GM21390 (cell line): ENCODE data around the gene POPDC3.
A peak's percentile ranks its signal among the peaks of the same experiment; 100 is the strongest.
"Not testable (repeated sequence)": the region's sequence is repeated elsewhere in the genome, so short reads cannot be mapped to it uniquely, and the experiment has no call there.

Experiments
- ATAC-seq: cut with Tn5 transposase; IDR thresholded peaks from one replicate; pipeline ENCODE4 v1.9.1; 2021; ENCODE audit not compliant: unreplicated experiment

Gene POPDC3, protein sequence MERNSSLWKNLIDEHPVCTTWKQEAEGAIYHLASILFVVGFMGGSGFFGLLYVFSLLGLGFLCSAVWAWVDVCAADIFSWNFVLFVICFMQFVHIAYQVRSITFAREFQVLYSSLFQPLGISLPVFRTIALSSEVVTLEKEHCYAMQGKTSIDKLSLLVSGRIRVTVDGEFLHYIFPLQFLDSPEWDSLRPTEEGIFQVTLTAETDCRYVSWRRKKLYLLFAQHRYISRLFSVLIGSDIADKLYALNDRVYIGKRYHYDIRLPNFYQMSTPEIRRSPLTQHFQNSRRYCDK

DNA sequence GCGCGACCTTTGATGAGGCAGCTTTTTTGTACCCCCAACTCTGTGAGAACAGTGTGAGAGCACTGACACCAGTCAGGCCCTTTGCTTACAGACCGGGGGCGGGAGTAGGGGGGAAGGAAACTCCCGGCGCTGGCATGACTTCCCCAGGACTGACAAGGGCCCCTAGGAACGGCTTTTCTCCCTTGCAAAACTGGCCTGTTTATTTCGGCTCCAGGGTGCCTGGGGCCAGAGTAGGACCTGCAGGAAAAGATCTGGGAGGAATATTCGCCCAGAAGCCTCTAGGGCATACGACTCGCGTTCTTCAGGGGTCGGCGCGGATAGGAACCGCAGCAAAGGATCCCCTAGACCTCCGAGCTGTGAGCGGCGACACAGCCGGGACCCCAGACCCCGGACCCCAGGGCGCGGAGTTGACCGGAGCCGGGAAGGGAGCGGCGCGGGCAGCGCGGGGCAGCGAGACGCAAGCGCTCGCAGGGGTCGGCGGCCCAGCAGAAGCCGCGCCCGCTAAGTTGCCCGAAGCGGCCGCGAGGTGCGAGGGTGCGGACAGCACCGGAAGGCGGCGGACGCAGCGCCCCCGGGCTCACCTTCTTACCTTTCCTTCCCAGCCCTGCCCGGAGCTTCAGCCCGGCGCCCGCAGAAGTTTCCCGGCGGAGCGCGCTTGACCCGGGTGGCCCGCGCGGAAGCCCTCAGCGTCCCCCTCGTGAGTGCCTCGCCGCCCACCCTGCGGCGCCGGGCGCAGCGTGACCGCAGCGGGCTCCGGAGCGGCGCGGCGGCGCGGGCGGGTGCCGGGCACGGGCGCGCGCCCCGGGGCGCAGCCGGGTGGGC is at the start of gene POPDC3:
POPDC3 (minus strand) TSS at position 771 of the 822 bp plus-strand sequence. CDS start 18,105 bp downstream, outside the sequence.
- no peak for ATAC-seq

DNA sequence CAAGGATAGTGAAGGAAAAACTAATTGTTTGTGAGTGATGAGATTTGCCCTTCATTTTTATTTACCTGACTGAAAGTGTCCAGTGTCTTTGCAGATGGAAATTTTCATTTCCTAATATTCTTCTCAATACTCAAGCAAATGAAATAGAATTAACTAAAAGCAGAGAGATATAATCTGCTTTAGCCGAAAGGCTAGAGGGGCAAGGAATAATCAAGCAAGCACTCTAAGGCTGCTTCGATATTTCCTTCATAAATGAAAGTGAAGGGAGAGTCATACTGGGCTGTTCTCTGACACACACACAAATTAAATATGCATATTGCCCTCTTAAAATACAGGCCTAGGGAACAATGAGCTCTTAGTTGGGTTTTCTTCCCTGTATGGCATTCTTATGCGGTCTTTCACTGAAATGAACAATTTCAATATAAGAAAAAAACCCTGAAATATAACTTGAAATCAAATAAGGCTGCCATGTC is 47.5 kb upstream of the POPDC3 start:
- no peak for ATAC-seq

DNA sequence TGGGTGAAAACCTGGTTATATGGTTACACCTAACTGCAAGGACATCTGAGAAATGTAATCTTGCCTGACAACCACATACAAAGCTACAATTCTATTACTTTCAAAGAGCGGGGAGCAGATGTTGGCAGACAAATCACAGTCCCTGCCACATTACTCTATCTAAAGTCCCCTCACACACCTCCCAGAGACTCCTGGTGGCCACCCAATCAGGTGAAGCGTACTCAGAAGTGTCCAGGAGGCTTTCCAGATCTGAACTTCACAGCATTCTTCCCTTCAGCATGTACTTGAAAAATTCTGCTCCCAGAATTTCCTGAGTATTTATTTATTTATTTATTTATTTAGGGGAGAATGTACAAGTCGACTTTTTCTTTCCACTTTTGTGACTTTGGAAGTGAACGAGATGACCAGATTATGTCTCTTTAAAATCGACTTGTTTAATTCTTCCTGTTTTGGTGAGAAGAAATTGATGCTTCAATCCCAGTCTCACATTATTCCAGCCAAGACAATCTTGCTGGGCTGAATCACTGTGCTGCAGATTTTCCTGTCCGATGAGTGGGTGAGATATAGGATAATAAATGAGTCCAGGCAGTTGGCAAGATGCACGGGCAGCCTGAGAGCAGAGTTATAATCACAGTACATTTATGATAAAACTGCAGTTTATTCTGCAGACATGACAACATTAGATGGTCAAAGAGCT is 46.9 kb upstream of the POPDC3 start:
- no peak for ATAC-seq

DNA sequence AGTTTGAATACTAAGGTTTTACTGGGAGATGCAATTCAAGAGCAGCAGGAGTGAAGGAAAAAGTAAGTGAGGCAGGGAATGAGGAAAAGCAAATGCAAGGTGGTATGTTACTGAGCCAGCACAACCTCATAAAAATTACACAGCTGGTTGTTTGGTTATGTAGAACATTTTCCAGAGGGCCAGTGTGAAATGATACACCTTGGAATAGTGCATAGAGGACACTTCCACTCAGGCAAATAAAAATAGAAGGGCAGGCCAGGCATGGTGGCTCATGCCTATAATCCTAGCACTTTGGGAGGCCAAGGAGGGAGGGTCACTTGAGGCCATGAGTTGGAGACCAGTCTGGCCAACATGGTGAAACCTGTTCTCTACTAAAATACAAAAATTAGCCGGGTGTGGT is 43.4 kb upstream of the POPDC3 start:
- ATAC-seq: no peak

DNA sequence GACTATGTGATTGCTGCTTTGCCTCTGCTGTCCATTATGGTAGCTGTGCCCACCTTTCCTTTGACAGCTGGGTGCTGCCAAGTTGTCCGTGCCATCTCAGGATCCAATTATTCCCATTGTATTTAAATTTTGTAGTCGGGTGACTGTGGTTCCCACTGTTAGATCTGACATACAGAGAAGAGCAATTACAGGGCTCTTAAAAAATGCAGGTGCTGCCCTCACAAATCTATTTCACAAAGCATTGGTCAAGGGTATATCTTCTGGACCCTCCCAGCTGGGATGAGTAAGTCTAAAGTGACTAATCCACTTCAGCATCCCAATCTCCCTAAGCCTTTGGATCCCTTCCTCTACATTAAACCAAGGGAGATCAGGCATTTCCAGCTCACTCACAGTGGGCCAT is 41.4 kb upstream of the POPDC3 start:
- not testable (repeated sequence) for ATAC-seq

DNA sequence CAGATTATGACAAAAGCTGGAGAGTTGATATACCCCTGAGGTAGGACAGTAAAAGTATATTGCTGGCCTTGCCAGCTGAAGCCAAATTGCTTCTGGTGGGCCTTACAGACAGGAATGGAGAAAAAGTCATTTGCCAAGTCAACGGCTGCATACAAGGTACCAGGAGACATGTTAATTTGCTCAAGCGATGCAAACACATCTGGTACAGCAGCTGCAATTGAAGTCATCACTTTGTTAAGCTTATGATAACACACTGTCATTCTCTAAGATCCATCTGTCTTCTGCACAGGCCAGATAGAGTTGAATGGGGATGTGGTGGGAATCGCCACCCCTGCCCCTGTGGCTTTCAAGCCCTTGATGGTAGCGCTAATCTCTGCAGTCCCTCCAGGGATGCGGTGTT is 40.4 kb upstream of the POPDC3 start:
- ATAC-seq: no peak

DNA sequence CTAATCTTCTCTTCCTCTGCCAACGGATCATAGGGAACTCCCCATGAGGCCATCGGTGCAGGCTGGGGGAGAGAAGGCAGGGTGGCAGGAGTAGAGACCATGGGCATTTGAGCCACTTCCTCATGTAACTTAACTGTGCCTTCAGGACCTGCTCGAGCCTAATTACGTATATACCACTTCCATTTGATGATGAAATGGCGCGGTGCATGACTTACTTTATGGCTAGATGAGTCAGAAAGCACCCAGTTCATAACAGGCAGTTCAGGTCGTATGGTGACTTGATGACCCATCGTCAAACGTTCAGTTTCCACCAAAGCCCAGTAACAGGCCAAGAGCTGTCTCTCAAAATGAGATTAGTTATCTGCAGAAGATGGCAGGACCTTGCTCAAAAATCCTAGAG is 39.4 kb upstream of the POPDC3 start:
- ATAC-seq: not testable (repeated sequence)

DNA sequence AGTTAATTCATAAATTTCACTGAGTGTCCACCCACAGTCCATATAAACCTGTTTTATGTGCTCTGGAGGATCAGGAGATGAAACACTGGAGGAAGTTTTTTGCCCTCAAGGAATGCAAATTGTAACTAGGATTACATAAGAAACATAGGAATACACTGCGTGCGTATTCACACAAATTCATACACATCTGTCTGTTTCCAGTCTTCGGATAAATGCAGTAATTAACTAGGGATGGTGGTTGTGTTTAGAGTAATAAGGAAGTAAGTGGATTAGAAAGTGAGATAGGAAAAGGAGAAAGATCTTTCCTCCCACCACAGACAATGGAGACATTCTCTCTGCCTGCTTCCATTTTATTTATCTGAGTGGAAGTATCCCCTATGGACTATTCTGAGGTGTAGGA is 35.7 kb upstream of the POPDC3 start:
- no peak for ATAC-seq

DNA sequence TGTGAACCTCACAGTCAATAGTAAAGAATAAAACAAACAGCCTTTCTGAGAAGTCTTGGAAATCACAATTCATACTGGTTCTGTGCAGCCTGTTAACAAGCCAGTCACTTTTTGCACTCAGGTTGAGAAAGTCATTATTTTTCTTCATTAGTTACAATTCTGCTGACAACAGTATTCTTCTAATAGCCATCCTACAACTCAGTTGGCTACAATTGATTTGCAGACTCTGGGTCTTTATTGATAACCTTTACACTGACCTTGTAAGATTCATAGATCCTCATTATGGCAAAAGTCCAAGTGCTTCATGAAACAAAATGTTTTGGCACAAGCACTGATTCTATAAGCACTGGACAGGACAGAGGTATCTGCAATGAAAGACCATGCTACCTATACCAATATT is 34.9 kb upstream of the POPDC3 start:
- no peak for ATAC-seq

DNA sequence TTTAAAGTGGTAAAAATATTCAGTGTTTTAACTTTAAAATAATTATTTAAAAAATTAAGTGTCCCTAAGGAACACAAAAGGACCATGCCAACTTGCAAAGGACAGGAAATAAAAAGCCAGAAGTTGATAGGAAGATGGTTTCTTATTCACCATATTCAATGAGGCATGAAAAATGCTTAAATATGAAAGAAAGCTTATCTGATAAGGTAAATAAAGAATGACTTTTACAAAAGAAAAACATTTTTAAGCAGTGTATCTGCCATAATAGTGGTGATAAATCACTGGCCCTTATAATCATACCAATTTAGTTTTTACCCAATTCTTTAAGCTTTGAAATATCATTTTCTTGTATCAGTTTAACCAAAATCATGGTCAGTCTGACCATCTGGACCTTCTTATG is 33.5 kb upstream of the POPDC3 start:
- ATAC-seq: no peak

DNA sequence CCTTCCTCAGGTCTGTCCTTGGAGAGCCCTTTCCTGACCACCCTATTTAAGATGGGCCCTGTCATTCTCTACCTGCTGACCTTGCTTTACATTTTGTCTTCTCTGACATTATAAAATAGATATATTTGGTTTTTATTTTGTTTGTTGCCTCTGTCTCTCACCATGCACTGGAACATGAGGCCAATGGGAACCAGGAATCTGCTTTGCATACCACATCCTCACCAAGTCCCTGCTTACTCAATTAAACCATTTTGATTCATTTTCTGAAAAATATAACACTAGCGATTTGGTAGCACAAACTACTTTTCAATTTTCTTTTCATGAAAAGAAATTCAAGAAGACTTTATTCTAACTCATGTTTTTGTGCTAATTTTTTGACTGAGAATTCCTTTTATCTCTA is 32.8 kb upstream of the POPDC3 start:
- ATAC-seq: peak; percentile 74

DNA sequence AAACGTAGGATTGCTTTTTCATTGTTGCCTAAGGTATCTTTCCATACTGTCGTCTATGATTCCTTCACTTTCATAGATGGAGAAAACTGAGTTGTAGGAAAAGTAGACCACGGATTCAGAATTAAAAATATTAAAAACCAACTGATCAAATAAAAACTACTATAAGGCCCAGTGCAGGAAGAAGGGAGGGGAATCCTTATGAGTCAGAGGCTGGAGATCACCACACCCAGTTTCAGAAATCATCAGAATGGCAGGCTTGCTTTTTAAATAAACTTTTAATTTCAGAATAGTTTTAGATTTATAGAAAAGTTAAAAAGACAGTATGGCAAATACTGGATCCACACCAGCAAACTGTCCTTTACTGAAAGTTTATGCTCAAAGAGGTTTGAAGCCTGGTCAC is 32.0 kb upstream of the POPDC3 start:
- ATAC-seq: no peak

DNA sequence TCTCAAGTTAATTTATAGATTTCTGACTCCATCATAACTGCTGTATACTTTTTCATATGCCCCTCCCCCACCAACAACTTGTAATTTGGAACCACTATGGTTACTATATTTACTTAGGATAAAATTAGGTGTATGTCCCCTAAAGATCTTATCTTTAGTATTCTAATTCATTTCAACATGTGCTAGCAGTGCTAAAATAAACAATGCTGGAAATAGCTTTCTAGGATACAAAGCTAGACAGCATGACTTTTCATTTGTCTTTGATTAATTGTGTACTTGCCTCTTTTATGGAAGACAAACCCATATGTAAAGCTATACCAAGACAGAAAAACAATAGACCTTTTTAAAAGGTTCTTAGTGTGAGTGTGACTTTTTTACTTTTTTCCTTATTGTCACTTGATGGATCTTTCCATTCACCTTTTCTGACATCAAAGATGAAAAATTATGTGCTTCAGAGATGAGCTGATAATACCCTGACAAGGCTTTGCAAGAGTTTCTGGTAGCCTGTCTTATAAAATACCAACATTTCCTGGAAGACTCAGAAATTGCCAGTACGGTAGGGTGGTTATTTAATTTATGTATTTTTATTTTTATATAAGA is 31.2 kb upstream of the POPDC3 start:
- ATAC-seq: no peak

DNA sequence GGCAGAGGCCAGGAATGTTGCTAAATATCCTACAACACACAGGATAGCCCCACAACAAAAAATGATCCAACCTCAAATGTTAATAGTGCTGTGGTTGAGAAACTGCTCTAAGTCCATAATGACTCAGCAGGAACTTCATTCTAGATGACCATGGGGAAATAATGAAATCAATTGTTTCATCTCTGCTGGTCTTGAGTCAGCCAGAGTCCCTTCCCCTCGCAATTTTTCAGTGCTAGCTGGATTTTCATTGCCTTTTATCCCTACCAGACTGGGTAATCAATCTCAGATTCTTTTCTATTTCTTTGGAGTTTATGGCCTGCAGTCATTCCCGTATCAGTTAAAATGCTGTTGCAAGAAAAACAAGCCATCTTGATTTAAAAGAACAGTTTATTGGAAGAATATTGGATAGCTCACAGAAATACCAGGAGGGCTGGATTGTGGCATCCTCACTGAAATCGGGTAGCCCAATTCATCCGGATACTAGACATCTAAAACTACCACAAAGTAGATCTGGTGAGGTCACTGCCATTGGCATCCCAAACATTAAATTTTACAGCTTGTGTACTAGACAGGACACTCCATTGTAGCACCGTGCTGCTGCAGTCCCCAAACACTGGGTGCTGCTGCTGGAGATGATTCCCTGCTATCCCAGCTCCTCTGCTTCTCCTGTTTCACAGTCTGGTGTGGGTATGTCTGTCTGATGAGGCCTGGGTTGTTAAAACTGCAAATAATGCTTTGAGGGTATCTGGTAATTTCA is 30.3 kb upstream of the POPDC3 start:
- no peak for ATAC-seq

DNA sequence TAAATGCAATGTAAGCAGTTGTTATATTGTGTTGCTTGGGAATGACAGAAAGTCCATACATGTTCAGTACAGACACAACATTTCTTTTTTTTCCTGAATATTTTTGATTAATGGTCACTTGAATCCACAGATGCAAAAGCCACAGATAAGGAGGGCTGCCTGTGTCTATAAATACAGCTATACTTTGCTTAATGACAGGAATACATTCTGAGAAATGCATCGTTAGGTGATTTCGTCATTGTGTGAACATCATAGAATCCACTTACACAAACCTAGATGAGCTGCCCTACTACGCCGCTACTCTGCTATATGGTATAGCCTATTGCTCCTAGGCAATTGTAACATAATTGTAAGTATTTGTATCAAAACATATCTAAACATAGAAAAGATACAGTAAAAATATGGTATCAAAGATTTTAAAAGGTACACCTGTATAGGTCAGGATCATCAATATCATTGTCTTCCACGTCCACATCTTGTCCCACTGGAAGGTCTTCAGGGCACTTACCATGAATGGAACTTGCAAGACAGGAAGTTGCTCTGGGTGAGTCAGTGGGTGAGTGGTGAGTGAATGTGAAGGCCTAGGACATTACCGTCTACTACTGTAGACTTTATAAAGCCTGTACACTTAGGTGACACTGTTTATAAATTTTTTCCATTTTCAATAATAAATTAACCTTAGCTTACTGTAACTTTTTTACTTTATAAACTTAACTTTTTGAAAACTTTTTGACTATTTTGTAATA is 27.9 kb upstream of the POPDC3 start:
- ATAC-seq: no peak

DNA sequence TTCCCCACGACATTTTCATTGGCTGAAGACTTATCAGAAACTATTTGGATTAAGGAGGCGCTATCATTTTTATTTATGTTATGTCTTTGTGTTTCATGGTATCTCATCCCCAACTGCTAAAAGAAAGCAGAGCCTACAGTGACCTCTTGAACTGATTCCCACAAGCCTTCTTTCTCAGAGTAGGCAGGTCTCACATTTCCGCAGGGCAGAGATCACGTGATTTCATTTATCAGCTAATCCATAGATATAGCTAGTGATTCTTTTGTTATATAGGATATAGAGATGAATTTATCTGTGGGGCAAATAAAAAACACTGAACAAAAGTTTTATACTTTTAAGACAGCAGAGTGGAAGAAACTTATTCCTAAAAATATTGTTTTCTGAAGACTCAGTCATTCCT is 25.0 kb upstream of the POPDC3 start:
- no peak for ATAC-seq

DNA sequence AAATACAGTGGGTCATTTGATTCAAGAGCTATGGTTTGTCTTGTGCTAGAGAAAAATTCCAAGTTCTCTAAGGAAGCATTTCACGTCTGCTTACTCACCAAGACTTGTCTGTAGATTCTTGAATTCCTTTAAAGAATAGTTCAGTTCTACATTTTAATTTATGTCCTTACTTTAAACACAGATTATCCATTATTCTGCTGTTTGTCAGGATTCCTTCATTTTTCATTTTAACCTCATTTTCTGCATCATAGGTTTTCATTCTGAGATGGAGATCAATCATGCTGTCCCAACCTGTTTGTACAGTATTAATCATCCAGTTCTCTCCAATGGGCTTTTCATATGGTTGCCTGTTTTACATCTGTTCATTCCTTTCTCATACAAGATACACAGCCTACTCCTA is 24.5 kb upstream of the POPDC3 start:
- no peak for ATAC-seq

DNA sequence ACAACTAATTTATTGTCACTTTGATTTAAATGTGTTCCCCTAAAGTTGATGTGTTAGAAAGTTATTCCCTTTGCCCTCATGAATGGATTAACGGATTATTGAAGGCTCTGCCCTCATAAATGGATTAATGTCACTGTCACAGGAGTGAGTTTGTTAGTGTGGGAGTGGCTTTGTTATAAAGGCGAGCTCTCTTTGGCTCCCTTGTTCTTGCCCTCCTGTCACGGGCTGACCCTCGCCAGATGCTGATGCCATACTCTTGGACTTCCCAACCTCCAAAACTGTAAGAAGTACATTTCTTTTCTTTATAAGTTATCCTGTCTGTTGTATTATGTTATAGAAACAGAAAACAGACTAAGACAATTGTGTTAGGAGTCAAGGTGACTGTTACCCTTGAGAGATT is 22.7 kb upstream of the POPDC3 start:
- ATAC-seq: no peak

DNA sequence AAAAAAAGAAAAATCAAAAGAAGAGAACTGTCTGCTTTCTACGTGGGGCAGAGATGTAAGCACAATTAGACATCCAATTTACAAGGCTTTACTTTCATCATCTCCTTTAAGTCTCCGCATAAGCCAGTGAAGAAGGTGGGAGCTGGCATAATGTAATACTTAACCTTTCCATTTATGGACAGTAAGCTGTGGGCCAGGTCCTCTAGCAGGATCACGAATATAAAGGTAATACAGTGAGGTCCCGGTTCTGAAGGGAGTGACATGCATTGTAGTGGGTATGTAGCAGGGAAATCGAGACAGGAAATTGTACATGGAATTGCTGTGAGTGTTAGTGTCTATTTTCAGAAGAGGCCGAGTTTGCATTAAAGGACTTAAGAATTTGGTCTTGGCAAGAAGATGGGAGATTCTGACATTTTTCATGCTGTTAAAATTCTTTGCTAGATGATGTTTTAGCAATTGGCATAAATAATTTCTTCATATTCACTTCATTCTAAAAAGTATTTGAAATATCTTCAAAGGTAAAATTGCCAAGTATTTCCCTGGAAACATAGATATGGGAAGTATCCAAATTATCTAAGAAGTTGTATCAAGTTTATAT is 20.4 kb upstream of the POPDC3 start:
- no peak for ATAC-seq

DNA sequence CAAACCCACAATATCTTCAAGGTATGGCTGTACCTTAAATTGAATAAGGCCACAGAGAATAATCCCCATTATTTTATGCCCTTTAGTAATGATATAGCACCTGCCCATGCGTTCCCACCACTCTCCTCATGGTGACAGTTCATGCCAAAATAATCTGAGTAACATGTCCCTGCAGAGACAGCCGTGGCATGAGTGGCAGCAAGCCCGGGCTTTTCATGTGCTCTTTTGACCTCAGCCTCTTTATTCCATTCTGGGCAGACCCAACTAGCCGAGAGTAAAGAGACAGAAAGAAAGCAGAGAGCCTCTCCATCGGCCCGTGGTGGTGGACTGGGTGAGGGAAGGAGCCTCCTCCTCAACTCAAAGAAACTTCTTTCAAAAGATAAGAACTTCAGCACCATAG is 19.9 kb upstream of the POPDC3 start:
- ATAC-seq: no peak
